HG02588 (cell line): ENCODE measurements around the gene KIF3B.
"Not testable (repeated sequence)": the region's sequence is repeated elsewhere in the genome, so short reads cannot be mapped to it uniquely, and the experiment has no call there.

Experiments used
- ATAC-seq: cut with Tn5 transposase; IDR thresholded peaks from one replicate; pipeline ENCODE4 v1.9.1; 2021; ENCODE audit warnings: mild to moderate bottlenecking, moderate library complexity; ENCODE audit not compliant: unreplicated experiment

KIF3B gene

GRCh38 chr20:32382102-32382950 lies 104.9 kb downstream of the KIF3B start:
- ATAC-seq = no peak

- ATAC-seq = not testable (repeated sequence)
These were observed 106.0 kb downstream of the KIF3B start for GRCh38 chr20:32383441-32383840.
